Hepatocyte (in vitro differentiated cells): ENCODE measurements around the gene LBHD1. TPM values are rescaled to one million over a fixed set of nuclear protein-coding genes. Genes with fewer than 3 reads are reported as not detected.
A peak's percentile ranks its signal among the peaks of the same experiment; 100 is the strongest.
"Not testable (repeated sequence)": the region's sequence is repeated elsewhere in the genome, so short reads cannot be mapped to it uniquely, and the experiment has no call there.

ENCODE experiments used
- DNase-seq: peaks from one replicate; pipeline ENCODE4 v3.0.0-alpha.2; 2016; ENCODE audit warnings: low spot score
- H2AFZ ChIP-seq: fragments of 200-600 bp; sonication (generic); 2 replicates; pipeline ENCODE4 v1.6.0; 2016; ENCODE audit warnings: antibody characterized with exemption, mild to moderate bottlenecking
- H3K27ac ChIP-seq: fragments of 200-600 bp; sonication (generic); 2 replicates; pipeline ENCODE4 v1.5.1; 2016; ENCODE audit warnings: mild to moderate bottlenecking
- H3K27me3 ChIP-seq: fragments of 200-600 bp; sonication (generic); 2 replicates; pipeline ENCODE4 v1.6.1; 2016
- H3K36me3 ChIP-seq: fragments of 200-600 bp; sonication (generic); replicated peaks from 2 replicates; pipeline ENCODE4 v1.5.1; 2016; ENCODE audit warnings: low read depth; ENCODE audit not compliant: insufficient read depth
- H3K4me1 ChIP-seq: fragments of 200-600 bp; sonication (generic); 2 replicates; pipeline ENCODE4 v1.5.1; 2016; ENCODE audit warnings: mild to moderate bottlenecking, moderate library complexity; ENCODE audit not compliant: insufficient read depth
- H3K4me2 ChIP-seq: fragments of 200-600 bp; sonication (generic); 2 replicates; pipeline ENCODE4 v1.6.0; 2016
- H3K4me3 ChIP-seq: fragments of 200-600 bp; sonication (generic); 2 replicates; pipeline ENCODE4 v1.5.1; 2016; ENCODE audit warnings: mild to moderate bottlenecking
- H3K79me2 ChIP-seq: fragments of 200-600 bp; sonication (generic); 2 replicates; pipeline ENCODE4 v1.6.0; 2017; ENCODE audit warnings: mild to moderate bottlenecking
- H3K9me2 ChIP-seq: fragments of 200-600 bp; sonication (generic); replicated peaks from 2 replicates; pipeline ENCODE4 v1.6.0; 2017; ENCODE audit warnings: mild to moderate bottlenecking; ENCODE audit not compliant: insufficient read depth
- H3K9me3 ChIP-seq: fragments of 200-600 bp; sonication (generic); 2 replicates; pipeline ENCODE4 v1.5.1; 2016; ENCODE audit warnings: low read depth, mild to moderate bottlenecking
- H4K20me1 ChIP-seq: fragments of 200-600 bp; sonication (generic); 2 replicates; pipeline ENCODE4 v1.6.0; 2016; ENCODE audit warnings: mild to moderate bottlenecking; ENCODE audit not compliant: insufficient read depth, poor library complexity, severe bottlenecking
- EZH2 ChIP-seq: fragments of 200-600 bp; sonication (generic); IDR thresholded peaks from 2 replicates; pipeline ENCODE4 v1.6.1; 2016; ENCODE audit warnings: antibody characterized with exemption, mild to moderate bottlenecking, borderline replicate concordance
- EZH2phosphoT487 ChIP-seq: fragments of 200-600 bp; sonication (generic); IDR thresholded peaks from one replicate; pipeline ENCODE4 v1.6.1; 2018; ENCODE audit warnings: antibody characterized with exemption, mild to moderate bottlenecking, low read depth, moderate library complexity; ENCODE audit not compliant: unreplicated experiment, severe bottlenecking
- WGBS: methylation state at CpG from one replicate; pipeline ENCODE4 v1.1.6; 2016; ENCODE audit warnings: low lambda C conversion rate; ENCODE audit errors: missing lambda C conversion rate; 5-methylcytosine and 5-hydroxymethylcytosine counted together
- polyA plus RNA-seq: library from polyadenylated mRNA; unstranded; fragments of >200 nt; fragmentation: Nextera tagmentation; extraction: Ambion mirVana; gene quantifications from 2 replicates; pipeline ENCODE4 v1.2.1, GENCODE V29; 2016
- total RNA-seq: library from RNA; depleted of rRNA; stranded (reverse); fragments of >200 nt; gene quantifications from 2 replicates; pipeline ENCODE4 v1.2.3, GENCODE V29; 2014
- TF ChIP-seq, protein P1 (sequence below): fragments of 200-600 bp; sonication (generic); IDR thresholded peaks from 2 replicates; pipeline ENCODE4 v1.5.1; 2016; ENCODE audit warnings: antibody characterized with exemption, mild to moderate bottlenecking; ENCODE audit not compliant: poor library complexity

LBHD1 gene
- total and polyA plus RNA-seq, 2 experiments from 2014 or later = 6.5 to 11.2 TPM

DNA sequence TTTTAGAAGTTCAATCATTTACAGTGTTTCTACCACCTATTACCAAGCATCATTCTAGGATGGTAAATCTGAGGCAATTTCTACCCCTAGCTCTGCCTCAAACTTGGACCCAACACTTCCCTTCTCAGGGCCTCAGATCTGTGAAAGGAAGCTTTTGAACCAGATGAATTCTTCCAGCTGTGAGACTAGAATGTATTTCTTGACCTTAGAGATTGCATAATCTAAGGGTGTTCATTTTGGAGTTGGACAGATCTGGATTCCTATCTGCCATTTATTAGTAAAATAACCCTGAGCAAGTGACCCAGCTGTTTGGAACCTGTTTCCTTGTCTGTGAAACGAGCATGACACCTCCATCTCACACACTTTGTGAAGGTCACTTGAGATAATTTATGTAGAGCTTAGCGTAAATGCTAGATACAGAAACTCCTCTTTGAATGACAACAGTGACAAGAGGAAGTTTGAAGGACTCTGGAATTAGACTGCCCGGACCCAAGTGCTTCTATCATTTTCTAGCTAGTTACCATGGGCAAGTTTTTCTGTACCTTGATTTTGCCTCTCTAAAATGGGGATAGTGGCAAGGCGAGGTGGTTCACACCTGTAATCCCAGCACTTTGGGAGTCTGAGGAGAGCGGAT is 15.2 kb downstream of the LBHD1 start:
- Histone ChIP-seq H3K9me2 (no peaks in the 10 kb centered on the region), H4K20me1 (no peaks in the 10 kb centered on the region), H3K27ac (no peak overlapping the region), H3K4me2 (no peak overlapping the region), H3K36me3 (no peaks in the 10 kb centered on the region), H3K4me3 (no peak overlapping the region), H3K27me3 (no peaks in the 10 kb centered on the region), H3K9me3 (no peaks in the 10 kb centered on the region), H3K4me1 (no peaks in the 10 kb centered on the region), H2AFZ (no peak overlapping the region), H3K79me2 (peaks cover 11% of the 10 kb centered on the region)
- no peak for TF ChIP-seq EZH2phosphoT487
- no peak for TF ChIP-seq EZH2
- TF ChIP-seq, protein P1, sequence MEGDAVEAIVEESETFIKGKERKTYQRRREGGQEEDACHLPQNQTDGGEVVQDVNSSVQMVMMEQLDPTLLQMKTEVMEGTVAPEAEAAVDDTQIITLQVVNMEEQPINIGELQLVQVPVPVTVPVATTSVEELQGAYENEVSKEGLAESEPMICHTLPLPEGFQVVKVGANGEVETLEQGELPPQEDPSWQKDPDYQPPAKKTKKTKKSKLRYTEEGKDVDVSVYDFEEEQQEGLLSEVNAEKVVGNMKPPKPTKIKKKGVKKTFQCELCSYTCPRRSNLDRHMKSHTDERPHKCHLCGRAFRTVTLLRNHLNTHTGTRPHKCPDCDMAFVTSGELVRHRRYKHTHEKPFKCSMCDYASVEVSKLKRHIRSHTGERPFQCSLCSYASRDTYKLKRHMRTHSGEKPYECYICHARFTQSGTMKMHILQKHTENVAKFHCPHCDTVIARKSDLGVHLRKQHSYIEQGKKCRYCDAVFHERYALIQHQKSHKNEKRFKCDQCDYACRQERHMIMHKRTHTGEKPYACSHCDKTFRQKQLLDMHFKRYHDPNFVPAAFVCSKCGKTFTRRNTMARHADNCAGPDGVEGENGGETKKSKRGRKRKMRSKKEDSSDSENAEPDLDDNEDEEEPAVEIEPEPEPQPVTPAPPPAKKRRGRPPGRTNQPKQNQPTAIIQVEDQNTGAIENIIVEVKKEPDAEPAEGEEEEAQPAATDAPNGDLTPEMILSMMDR = no peak
- no peak for DNase-seq
- WGBS = 81% methylated on average over 5 of the region's 5 CpGs

- no peak overlapping the region for H2AFZ ChIP-seq
- H3K4me1 ChIP-seq = no peaks in the 10 kb centered on the region
- TF ChIP-seq EZH2phosphoT487 (no peak), EZH2 (no peak)
- TF ChIP-seq, protein P1 = no peak
- no peak for DNase-seq
- 93% methylated on average over 11 of the region's 11 CpGs for WGBS
- H3K27ac ChIP-seq = no peak overlapping the region
- H3K4me3 ChIP-seq = no peak overlapping the region
- H3K4me2 ChIP-seq = no peak overlapping the region
- no peaks in the 10 kb centered on the region for H3K9me3 ChIP-seq
- H3K79me2 ChIP-seq = peaks cover 27% of the 10 kb centered on the region
- H3K36me3 ChIP-seq = no peaks in the 10 kb centered on the region
- no peaks in the 10 kb centered on the region for H4K20me1 ChIP-seq
- no peaks in the 10 kb centered on the region for H3K27me3 ChIP-seq
- H3K9me2 ChIP-seq = no peaks in the 10 kb centered on the region
These were observed 17.8 kb downstream of the LBHD1 start for GRCh38 chr11:62654297-62654696.

DNA sequence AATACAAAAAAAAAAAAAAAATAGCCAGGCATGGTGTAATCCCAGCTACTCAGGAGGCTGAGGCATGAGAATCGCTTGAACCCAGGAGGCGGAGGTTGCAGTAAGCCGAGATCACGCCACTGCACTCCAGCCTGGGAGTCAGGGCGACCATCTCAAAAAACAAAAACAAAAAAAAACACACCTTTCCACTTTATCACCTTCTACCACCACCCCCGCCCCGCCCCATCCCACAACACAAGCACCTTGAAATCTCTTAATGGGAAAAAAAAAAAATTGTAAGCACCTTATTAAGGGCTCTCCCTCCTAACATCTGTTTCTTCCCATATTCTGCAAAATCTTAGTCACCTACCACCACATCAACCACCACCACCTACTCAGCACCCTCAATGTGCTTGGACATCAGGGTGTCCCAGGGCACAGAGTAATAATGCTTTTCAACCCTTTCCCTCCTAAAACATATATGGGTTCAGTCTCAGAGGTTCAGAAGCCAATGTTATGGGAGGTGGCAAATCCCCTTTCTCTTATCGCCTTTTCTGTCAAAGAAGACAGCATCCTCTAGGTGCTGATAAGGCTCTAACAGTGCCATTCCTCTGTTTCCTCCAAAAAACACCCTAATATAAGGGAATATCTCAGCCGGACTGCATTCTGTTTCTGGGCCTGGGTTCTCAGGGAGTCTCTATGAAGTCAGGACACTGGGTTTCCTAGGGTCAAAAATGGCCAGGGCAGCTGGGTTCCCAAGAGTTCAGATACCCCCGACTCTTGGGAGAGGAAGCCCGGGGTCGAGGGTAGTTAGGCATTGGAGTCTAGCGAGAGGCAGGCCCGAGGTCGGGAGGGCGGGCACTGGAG is 19.7 kb downstream of the LBHD1 start:
- H3K4me3 ChIP-seq = peak overlapping the region; percentile 60
- no peaks in the 10 kb centered on the region for H3K4me1 ChIP-seq
- WGBS = 43% methylated on average over 16 of the region's 16 CpGs
- peaks cover 27% of the 10 kb centered on the region for H3K79me2 ChIP-seq
- H3K27ac ChIP-seq = peak overlapping the region; percentile 83
- no peaks in the 10 kb centered on the region for H3K9me2 ChIP-seq
- no peaks in the 10 kb centered on the region for H3K27me3 ChIP-seq
- no peaks in the 10 kb centered on the region for H3K9me3 ChIP-seq
- no peak for TF ChIP-seq EZH2
- TF ChIP-seq EZH2phosphoT487 = no peak
- TF ChIP-seq, protein P1 = no peak
- H4K20me1 ChIP-seq = no peaks in the 10 kb centered on the region
- peak overlapping the region; percentile 76 for H2AFZ ChIP-seq
- no peaks in the 10 kb centered on the region for H3K36me3 ChIP-seq
- peak overlapping the region; percentile 83 for H3K4me2 ChIP-seq
- no peak for DNase-seq

DNA sequence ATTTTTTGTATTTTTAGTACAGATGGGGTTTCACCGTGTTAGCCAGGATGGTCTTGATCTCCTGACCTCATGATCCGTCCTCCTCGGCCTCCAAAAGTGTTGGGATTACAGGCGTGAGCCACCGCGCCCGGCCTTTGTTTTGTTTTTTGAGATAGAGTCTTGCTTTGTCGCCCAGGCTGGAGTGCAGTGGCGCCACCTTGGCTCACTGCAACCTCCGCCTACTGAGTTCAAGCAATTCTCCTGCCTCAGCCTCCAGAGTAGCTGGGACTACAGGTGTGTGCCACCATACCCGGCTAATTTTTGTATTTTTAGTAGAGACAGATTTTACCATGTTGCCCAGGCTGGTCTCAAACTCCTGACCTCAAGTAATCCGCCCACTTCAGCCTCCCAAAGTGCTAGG is 21.8 kb downstream of the LBHD1 start:
- H3K9me2 ChIP-seq, H3K27me3 ChIP-seq, H3K4me1 ChIP-seq, H3K9me3 ChIP-seq, DNase-seq, H2AFZ ChIP-seq, H3K36me3 ChIP-seq, H3K27ac ChIP-seq, H3K4me3 ChIP-seq, H4K20me1 ChIP-seq, H3K4me2 ChIP-seq: not testable (repeated sequence)
- peaks cover 37% of the 10 kb centered on the region for H3K79me2 ChIP-seq
- 93% methylated on average over 12 of the region's 12 CpGs for WGBS
